ENCODE measurements around the gene STYK1. TPM values are rescaled to one million over a fixed set of nuclear protein-coding genes. Genes with fewer than 3 reads are reported as not detected.

STYK1 gene
- total RNA-seq, 1 donor from 2014 or later: not detected

DNA sequence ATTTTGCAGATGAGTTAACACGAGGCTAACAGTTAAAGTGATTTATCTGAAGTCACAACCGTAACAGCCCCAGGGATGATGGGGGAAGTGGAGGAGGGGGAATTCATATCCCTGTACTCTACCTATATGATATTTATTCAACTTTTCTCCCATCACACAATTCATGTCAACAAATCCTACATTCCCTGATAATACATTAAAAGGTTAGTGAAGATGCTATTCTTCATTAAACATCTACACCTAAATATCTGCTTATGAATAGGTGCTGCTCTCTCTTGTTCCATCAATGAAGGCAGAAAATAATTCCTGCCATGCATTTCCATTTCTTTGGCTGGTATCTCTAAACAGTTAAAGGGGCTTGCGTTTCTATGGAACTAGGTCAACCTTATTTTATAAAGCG lies 42.4 kb upstream of the STYK1 start:
- Mint-ChIP-seq H3K4me3 (no peak overlapping the region), H3K27ac (ENCODE audit: unreplicated experiment) (no peak overlapping the region), H3K27me3 (ENCODE audit: low read depth) (peaks cover 2% of the 10 kb centered on the region), H3K4me1 (peaks cover 23% of the 10 kb centered on the region), H3K36me3 (ENCODE audit: low read depth) (peaks cover 16% of the 10 kb centered on the region), H3K9me3 (no peaks in the 10 kb centered on the region)
- DNase-seq (ENCODE audit: low read depth, low spot score): no peak
- no peak for TF ChIP-seq CTCF (conservative IDR thresholded peaks at IDR 0.05)

DNA sequence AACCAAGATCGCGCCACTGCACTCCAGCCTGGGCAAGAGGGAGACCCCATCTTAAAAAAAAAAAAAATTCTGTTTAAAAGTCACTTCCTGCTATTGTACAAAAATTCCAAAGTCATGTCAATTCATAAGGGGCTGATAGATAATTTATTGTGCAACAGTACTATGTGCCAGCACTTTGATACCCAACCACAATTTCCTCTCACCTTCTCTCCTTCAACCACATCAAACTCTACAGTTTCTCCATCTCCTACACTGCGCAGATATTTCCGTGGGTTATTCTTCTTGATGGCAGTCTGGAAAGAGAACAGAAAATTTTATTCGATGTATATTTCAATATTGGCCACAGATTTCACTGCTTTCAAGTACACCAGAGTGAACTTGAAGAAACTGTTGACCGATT lies 41.6 kb upstream of the STYK1 start:
- no peaks in the 10 kb centered on the region for H3K27me3 Mint-ChIP-seq (ENCODE audit: low read depth)
- no peak for DNase-seq (ENCODE audit: low read depth, low spot score)
- H3K9me3 Mint-ChIP-seq: no peaks in the 10 kb centered on the region
- H3K36me3 Mint-ChIP-seq (ENCODE audit: low read depth): peaks cover 16% of the 10 kb centered on the region
- H3K4me1 Mint-ChIP-seq: peaks cover 18% of the 10 kb centered on the region
- TF ChIP-seq CTCF (conservative IDR thresholded peaks at IDR 0.05): no peak
- no peak overlapping the region for H3K4me3 Mint-ChIP-seq
- no peak overlapping the region for H3K27ac Mint-ChIP-seq (ENCODE audit: unreplicated experiment)

DNA sequence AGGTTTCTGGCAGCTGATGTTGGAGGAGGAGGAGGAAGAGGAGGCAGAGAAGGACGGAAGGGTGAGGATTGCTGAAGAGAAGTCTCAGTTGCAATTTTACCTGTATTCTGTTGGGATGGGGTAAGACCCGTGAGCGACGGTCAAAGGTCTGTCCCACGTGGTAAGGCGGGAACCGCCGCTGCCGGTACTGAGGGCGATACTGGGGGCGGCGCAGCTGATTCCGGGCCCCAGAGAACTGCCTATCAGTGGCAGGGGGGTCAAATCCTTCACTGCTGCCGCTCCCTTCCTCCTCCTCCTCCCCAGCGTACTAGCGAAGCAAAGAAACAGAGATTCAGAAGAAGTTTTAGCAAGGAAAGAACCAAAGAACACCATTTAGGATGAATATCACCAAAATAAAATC lies 36.0 kb upstream of the STYK1 start:
- H3K4me1 Mint-ChIP-seq: no peaks in the 10 kb centered on the region
- no peak overlapping the region for H3K4me3 Mint-ChIP-seq
- H3K27me3 Mint-ChIP-seq (ENCODE audit: low read depth): no peaks in the 10 kb centered on the region
- TF ChIP-seq CTCF (conservative IDR thresholded peaks at IDR 0.05): no peak
- no peaks in the 10 kb centered on the region for H3K9me3 Mint-ChIP-seq
- DNase-seq (ENCODE audit: low read depth, low spot score): no peak
- H3K27ac Mint-ChIP-seq (ENCODE audit: unreplicated experiment): no peak overlapping the region
- H3K36me3 Mint-ChIP-seq (ENCODE audit: low read depth): peaks cover 20% of the 10 kb centered on the region

DNA sequence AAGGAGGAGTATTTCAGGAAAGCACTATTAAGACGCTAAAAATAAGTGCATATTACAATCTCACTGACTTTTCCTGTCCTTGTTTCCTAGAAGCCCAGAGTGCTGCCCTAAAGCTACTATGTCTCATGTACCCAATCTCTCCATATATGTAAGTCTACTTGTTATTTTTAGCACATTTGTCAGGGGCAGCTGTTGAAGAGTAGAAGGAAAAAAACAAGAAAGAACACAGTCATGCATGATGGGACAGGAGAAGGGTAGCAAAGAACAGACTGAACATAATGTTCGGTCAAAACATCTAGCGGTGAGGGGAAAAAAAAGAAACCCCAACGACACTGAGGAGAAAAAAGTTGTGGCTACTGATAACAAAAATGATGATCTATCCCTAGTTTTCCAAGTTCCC lies 35.0 kb upstream of the STYK1 start:
- Mint-ChIP-seq H3K36me3 (ENCODE audit: low read depth) (peaks cover 20% of the 10 kb centered on the region), H3K4me3 (no peak overlapping the region), H3K27me3 (ENCODE audit: low read depth) (no peaks in the 10 kb centered on the region), H3K27ac (ENCODE audit: unreplicated experiment) (no peak overlapping the region), H3K4me1 (no peaks in the 10 kb centered on the region), H3K9me3 (no peaks in the 10 kb centered on the region)
- DNase-seq (ENCODE audit: low read depth, low spot score): no peak
- TF ChIP-seq CTCF (conservative IDR thresholded peaks at IDR 0.05): no peak

DNA sequence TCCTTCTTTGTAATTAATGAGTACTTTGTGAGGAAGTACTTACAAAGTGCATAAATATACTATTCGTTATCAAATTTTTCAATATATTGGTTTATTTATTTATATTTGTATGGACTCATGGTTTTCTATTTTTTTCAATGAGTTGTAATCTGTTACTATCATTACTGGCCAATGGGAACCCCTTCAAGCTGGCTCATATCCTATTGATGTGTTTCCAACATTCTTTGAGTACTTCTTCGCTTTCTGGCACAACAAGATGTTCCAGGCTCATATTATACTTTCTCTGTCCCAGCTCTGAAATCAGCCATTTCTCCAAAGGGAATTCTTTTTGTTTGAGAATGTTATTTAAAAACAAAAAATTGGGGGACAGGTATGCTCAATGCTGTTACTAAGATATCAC lies 31.8 kb upstream of the STYK1 start:
- H3K9me3 Mint-ChIP-seq: no peaks in the 10 kb centered on the region
- H3K27ac Mint-ChIP-seq (ENCODE audit: unreplicated experiment): no peak overlapping the region
- no peak overlapping the region for H3K4me3 Mint-ChIP-seq
- no peak for TF ChIP-seq CTCF (conservative IDR thresholded peaks at IDR 0.05)
- no peaks in the 10 kb centered on the region for H3K4me1 Mint-ChIP-seq
- DNase-seq (ENCODE audit: low read depth, low spot score): no peak
- no peaks in the 10 kb centered on the region for H3K27me3 Mint-ChIP-seq (ENCODE audit: low read depth)
- peaks cover 11% of the 10 kb centered on the region for H3K36me3 Mint-ChIP-seq (ENCODE audit: low read depth)

DNA sequence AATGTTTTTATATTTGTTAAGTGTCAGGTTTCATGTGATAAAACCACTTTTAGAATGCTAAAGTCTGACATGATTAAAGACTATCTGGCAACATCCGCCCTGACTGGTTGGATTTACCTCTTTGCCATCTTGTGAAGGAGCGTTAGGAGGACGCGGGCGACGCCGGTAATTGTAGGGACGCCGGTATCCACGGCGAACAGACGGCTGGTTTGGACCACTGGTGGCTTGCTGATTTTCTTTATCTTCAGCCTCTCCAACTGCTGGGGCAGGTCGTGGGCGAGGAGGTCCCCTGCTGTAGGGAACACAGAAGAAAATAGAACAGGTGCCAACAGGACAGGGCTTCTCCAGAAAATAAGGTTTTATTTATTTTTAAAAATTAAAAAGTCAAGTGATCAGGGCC lies 28.0 kb upstream of the STYK1 start:
- H3K9me3 Mint-ChIP-seq: no peaks in the 10 kb centered on the region
- H3K4me3 Mint-ChIP-seq: no peak overlapping the region
- H3K27me3 Mint-ChIP-seq (ENCODE audit: low read depth): no peaks in the 10 kb centered on the region
- TF ChIP-seq CTCF (conservative IDR thresholded peaks at IDR 0.05): no peak
- no peak overlapping the region for H3K27ac Mint-ChIP-seq (ENCODE audit: unreplicated experiment)
- no peak for DNase-seq (ENCODE audit: low read depth, low spot score)
- peaks cover 7% of the 10 kb centered on the region for H3K36me3 Mint-ChIP-seq (ENCODE audit: low read depth)
- H3K4me1 Mint-ChIP-seq: no peaks in the 10 kb centered on the region

Measured in neural crest cell (in vitro differentiated cells).